Gastrocnemius medialis (tissue), 4 donors: Measurements from ENCODE around the gene RNF220.

ENCODE experiments used
- CTCF ChIP-seq, 5 experiments: fragments of 450-650 bp in 3 of 5; fragments of 200-600 bp in 2 of 5; sonication (generic) in 2 of 5; IDR thresholded peaks in 4 of 5; conservative IDR thresholded peaks in 1 of 5; 1 replicate in 4 of 5; 2 replicates in 1 of 5; pipeline ENCODE4 v1.5.1; 2016 to 2019; ENCODE audit warnings: antibody characterized with exemption in 5 of 5, mild to moderate bottlenecking in 3 of 5, moderate library complexity in 3 of 5
- POLR2A ChIP-seq, 2 donors: fragments of 450-650 bp; IDR thresholded peaks; one replicate each; pipeline ENCODE4 v1.6.1; 2017; ENCODE audit warnings: antibody characterized with exemption in 2 of 2, mild to moderate bottlenecking in 2 of 2, moderate library complexity in 2 of 2

- no peak for TF ChIP-seq CTCF (IDR thresholded peaks at IDR 0.05 in 4 of 5, conservative IDR thresholded peaks at IDR 0.05 in 1 of 5)
- TF ChIP-seq POLR2A (IDR thresholded peaks at IDR 0.05), result no peak
These were observed 17.1 kb downstream of the RNF220 start for GRCh38 chr1:44422161-44422560.
